Loucy (cell line): Measurements from ENCODE around the gene FANCI.

Experiments
- EZH2phosphoT487 ChIP-seq: fragments of 200-600 bp; IDR thresholded peaks from 2 replicates; pipeline ENCODE4 v1.6.1; 2018; ENCODE audit warnings: antibody characterized with exemption, mild to moderate bottlenecking, moderate library complexity, borderline replicate concordance
- TF ChIP-seq, protein P1 (sequence below): fragments of 200-600 bp; sonication (generic); conservative IDR thresholded peaks from 2 replicates; pipeline ENCODE4 v1.5.1; 2014; ENCODE audit warnings: mild to moderate bottlenecking, antibody characterized with exemption, low read length

DNA sequence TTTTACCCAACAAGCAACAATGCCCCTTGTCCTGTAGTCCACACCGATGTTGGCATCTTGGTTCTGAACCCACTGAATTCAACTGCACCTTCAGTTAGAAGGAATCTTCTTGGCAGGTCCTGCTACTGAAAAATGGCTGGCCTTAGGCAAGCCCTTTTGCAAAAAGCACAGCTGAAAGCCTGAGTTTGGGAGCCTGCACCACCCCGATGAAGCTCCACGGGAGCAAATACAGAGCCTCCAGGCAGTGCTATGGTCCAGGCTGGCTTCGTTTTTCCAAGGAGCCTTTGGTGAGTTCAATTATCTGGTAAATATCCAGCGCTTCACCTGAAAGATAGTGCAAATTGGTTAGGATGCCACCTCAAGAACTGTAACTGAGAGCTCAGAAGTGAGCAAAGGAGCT is 72.7 kb downstream of the FANCI start:
- TF ChIP-seq, protein P1, sequence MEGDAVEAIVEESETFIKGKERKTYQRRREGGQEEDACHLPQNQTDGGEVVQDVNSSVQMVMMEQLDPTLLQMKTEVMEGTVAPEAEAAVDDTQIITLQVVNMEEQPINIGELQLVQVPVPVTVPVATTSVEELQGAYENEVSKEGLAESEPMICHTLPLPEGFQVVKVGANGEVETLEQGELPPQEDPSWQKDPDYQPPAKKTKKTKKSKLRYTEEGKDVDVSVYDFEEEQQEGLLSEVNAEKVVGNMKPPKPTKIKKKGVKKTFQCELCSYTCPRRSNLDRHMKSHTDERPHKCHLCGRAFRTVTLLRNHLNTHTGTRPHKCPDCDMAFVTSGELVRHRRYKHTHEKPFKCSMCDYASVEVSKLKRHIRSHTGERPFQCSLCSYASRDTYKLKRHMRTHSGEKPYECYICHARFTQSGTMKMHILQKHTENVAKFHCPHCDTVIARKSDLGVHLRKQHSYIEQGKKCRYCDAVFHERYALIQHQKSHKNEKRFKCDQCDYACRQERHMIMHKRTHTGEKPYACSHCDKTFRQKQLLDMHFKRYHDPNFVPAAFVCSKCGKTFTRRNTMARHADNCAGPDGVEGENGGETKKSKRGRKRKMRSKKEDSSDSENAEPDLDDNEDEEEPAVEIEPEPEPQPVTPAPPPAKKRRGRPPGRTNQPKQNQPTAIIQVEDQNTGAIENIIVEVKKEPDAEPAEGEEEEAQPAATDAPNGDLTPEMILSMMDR, result no peak
- no peak for TF ChIP-seq EZH2phosphoT487
